GM12864 (cell line): Measurements from ENCODE around the gene LUZP1.

Experiments used
- DNase-seq: peaks from one replicate; pipeline ENCODE4 v3.0.0-alpha.2; 2011; ENCODE audit warnings: low read depth
- H3K4me3 ChIP-seq: 2 replicates; pipeline ENCODE4 v1.5.1; 2011; ENCODE audit warnings: mild to moderate bottlenecking, low read depth, low read length, control low read depth
- CTCF ChIP-seq: IDR thresholded peaks from 2 replicates; pipeline ENCODE4 v1.5.1; 2011; ENCODE audit warnings: low read depth, mild to moderate bottlenecking, moderate library complexity, low read length, control low read depth, inconsistent platforms; ENCODE audit errors: missing control alignments

LUZP1 gene

GRCh38 chr1:23118957-23119792 lies 49.5 kb downstream of the LUZP1 start:
- DNase-seq = no peak
- TF ChIP-seq CTCF = no peak

GRCh38 chr1:23118407-23118806 lies 50.2 kb downstream of the LUZP1 start:
- no peak overlapping the region for H3K4me3 ChIP-seq
- no peak for TF ChIP-seq CTCF
- no peak for DNase-seq

More at GRCh38 chr1:23118957-23119792, 49.5 kb downstream of the LUZP1 start:
- H3K4me3 ChIP-seq = no peak overlapping the region

- H3K4me3 ChIP-seq = no peak overlapping the region
- no peak for TF ChIP-seq CTCF
- no peak for DNase-seq
Measured at GRCh38 chr1:23116921-23117699, 51.5 kb downstream of the LUZP1 start.

- DNase-seq = no peak
- TF ChIP-seq CTCF = no peak
- H3K4me3 ChIP-seq = no peak overlapping the region
Measured at GRCh38 chr1:23116216-23116836, 52.3 kb downstream of the LUZP1 start.

GRCh38 chr1:23114424-23115079 lies 54.1 kb downstream of the LUZP1 start:
- no peak for TF ChIP-seq CTCF
- DNase-seq = no peak

GRCh38 chr1:23111600-23112535 lies 56.8 kb downstream of the LUZP1 start:
- no peak for TF ChIP-seq CTCF
- DNase-seq = no peak
- no peak overlapping the region for H3K4me3 ChIP-seq

More at GRCh38 chr1:23114424-23115079, 54.1 kb downstream of the LUZP1 start:
- no peak overlapping the region for H3K4me3 ChIP-seq
